ENCODE data around the gene NELFE.
"Not testable (repeated sequence)": the region's sequence is repeated elsewhere in the genome, so short reads cannot be mapped to it uniquely, and the experiment has no call there.

NELFE gene

GRCh38 chr6:31915351-31915750 is 43.4 kb downstream of the NELFE start:
- Mint-ChIP-seq H3K36me3 (ENCODE audit: insufficient read depth) (no peaks in the 10 kb centered on the region), H3K27ac (ENCODE audit: low read depth) (no peak overlapping the region), H3K4me1 (no peaks in the 10 kb centered on the region), H3K4me3 (no peak overlapping the region), H3K27me3 (peaks cover 27% of the 10 kb centered on the region), H3K9me3 (no peaks in the 10 kb centered on the region)
- ATAC-seq (replicated peaks; ENCODE audit: extremely low read depth, poor library complexity, severe bottlenecking), result no peak
- no peak for DNase-seq (ENCODE audit: low spot score in 2 of 2)

GRCh38 chr6:31911826-31912585 is 46.8 kb downstream of the NELFE start:
- DNase-seq (ENCODE audit: low spot score in 2 of 2), result no peak
- Mint-ChIP-seq H3K36me3 (ENCODE audit: insufficient read depth) (peaks cover 2% of the 10 kb centered on the region), H3K9me3 (no peaks in the 10 kb centered on the region), H3K4me3 (no peak overlapping the region), H3K27me3 (peaks cover 27% of the 10 kb centered on the region), H3K4me1 (no peaks in the 10 kb centered on the region), H3K27ac (ENCODE audit: low read depth) (no peak overlapping the region)
- no peak for ATAC-seq (replicated peaks; ENCODE audit: extremely low read depth, poor library complexity, severe bottlenecking)

GRCh38 chr6:31909298-31909697 is 49.5 kb downstream of the NELFE start:
- not testable (repeated sequence) for H3K4me1 Mint-ChIP-seq; H3K9me3 Mint-ChIP-seq; ATAC-seq (replicated peaks; ENCODE audit: extremely low read depth, poor library complexity, severe bottlenecking); H3K4me3 Mint-ChIP-seq; H3K27ac Mint-ChIP-seq (ENCODE audit: low read depth); H3K36me3 Mint-ChIP-seq (ENCODE audit: insufficient read depth); DNase-seq (ENCODE audit: low spot score in 2 of 2)
- H3K27me3 Mint-ChIP-seq, result peaks cover 18% of the 10 kb centered on the region

GRCh38 chr6:31908791-31909190 is 50.0 kb downstream of the NELFE start:
- ATAC-seq (replicated peaks; ENCODE audit: extremely low read depth, poor library complexity, severe bottlenecking) (no peak), DNase-seq (ENCODE audit: low spot score in 2 of 2) (no peak)
- H3K4me1 Mint-ChIP-seq, result no peaks in the 10 kb centered on the region
- H3K4me3 Mint-ChIP-seq, result no peak overlapping the region
- H3K9me3 Mint-ChIP-seq, result no peaks in the 10 kb centered on the region
- peaks cover 2% of the 10 kb centered on the region for H3K36me3 Mint-ChIP-seq (ENCODE audit: insufficient read depth)
- H3K27ac Mint-ChIP-seq (ENCODE audit: low read depth), result no peak overlapping the region
- H3K27me3 Mint-ChIP-seq, result peaks cover 18% of the 10 kb centered on the region

GRCh38 chr6:31908255-31908654 is 50.5 kb downstream of the NELFE start:
- ATAC-seq (replicated peaks; ENCODE audit: extremely low read depth, poor library complexity, severe bottlenecking); H3K36me3 Mint-ChIP-seq (ENCODE audit: insufficient read depth); H3K4me3 Mint-ChIP-seq; H3K4me1 Mint-ChIP-seq; H3K27ac Mint-ChIP-seq (ENCODE audit: low read depth); H3K9me3 Mint-ChIP-seq; DNase-seq (ENCODE audit: low spot score in 2 of 2): not testable (repeated sequence)
- peaks cover 18% of the 10 kb centered on the region for H3K27me3 Mint-ChIP-seq

GRCh38 chr6:31907158-31907813 is 51.5 kb downstream of the NELFE start:
- peaks cover 13% of the 10 kb centered on the region for H3K27me3 Mint-ChIP-seq
- peaks cover 7% of the 10 kb centered on the region for H3K36me3 Mint-ChIP-seq (ENCODE audit: insufficient read depth)
- no peaks in the 10 kb centered on the region for H3K9me3 Mint-ChIP-seq
- no peak overlapping the region for H3K27ac Mint-ChIP-seq (ENCODE audit: low read depth)
- ATAC-seq (replicated peaks; ENCODE audit: extremely low read depth, poor library complexity, severe bottlenecking) (no peak), DNase-seq (ENCODE audit: low spot score in 2 of 2) (no peak)
- H3K4me1 Mint-ChIP-seq, result peaks cover 10% of the 10 kb centered on the region
- no peak overlapping the region for H3K4me3 Mint-ChIP-seq

GRCh38 chr6:31906727-31907126 is 52.0 kb downstream of the NELFE start:
- peaks cover 13% of the 10 kb centered on the region for H3K4me1 Mint-ChIP-seq
- not testable (repeated sequence) for H3K27ac Mint-ChIP-seq (ENCODE audit: low read depth); H3K27me3 Mint-ChIP-seq

GRCh38 chr6:31906122-31906521 is 52.6 kb downstream of the NELFE start:
- no peak for ATAC-seq (replicated peaks; ENCODE audit: extremely low read depth, poor library complexity, severe bottlenecking)

More at GRCh38 chr6:31906727-31907126, 52.0 kb downstream of the NELFE start:
- not testable (repeated sequence) for H3K36me3 Mint-ChIP-seq (ENCODE audit: insufficient read depth); H3K4me3 Mint-ChIP-seq; ATAC-seq (replicated peaks; ENCODE audit: extremely low read depth, poor library complexity, severe bottlenecking); DNase-seq (ENCODE audit: low spot score in 2 of 2); H3K9me3 Mint-ChIP-seq

GRCh38 chr6:31905041-31905440 is 53.7 kb downstream of the NELFE start:
- DNase-seq (ENCODE audit: low spot score in 2 of 2), result no peak
- H3K36me3 Mint-ChIP-seq (ENCODE audit: insufficient read depth), result peaks cover 11% of the 10 kb centered on the region
- no peak overlapping the region for H3K27ac Mint-ChIP-seq (ENCODE audit: low read depth)
- no peak overlapping the region for H3K4me3 Mint-ChIP-seq
- H3K9me3 Mint-ChIP-seq, result no peaks in the 10 kb centered on the region
- ATAC-seq (replicated peaks; ENCODE audit: extremely low read depth, poor library complexity, severe bottlenecking), result no peak
- H3K4me1 Mint-ChIP-seq, result peaks cover 13% of the 10 kb centered on the region
- peaks cover 8% of the 10 kb centered on the region for H3K27me3 Mint-ChIP-seq

More at GRCh38 chr6:31906122-31906521, 52.6 kb downstream of the NELFE start:
- no peak for DNase-seq (ENCODE audit: low spot score in 2 of 2)
- Mint-ChIP-seq H3K9me3 (no peaks in the 10 kb centered on the region), H3K4me1 (peaks cover 13% of the 10 kb centered on the region), H3K27ac (ENCODE audit: low read depth) (no peak overlapping the region), H3K4me3 (no peak overlapping the region), H3K27me3 (peaks cover 8% of the 10 kb centered on the region), H3K36me3 (ENCODE audit: insufficient read depth) (peaks cover 8% of the 10 kb centered on the region)

- Mint-ChIP-seq H3K4me3 (no peak overlapping the region), H3K27me3 (peaks cover 8% of the 10 kb centered on the region), H3K4me1 (peaks cover 22% of the 10 kb centered on the region), H3K27ac (ENCODE audit: low read depth) (no peak overlapping the region), H3K9me3 (no peaks in the 10 kb centered on the region), H3K36me3 (ENCODE audit: insufficient read depth) (peaks cover 9% of the 10 kb centered on the region)
- no peak for ATAC-seq (replicated peaks; ENCODE audit: extremely low read depth, poor library complexity, severe bottlenecking)
- DNase-seq (ENCODE audit: low spot score in 2 of 2), result no peak
These were observed 54.8 kb downstream of the NELFE start for GRCh38 chr6:31903957-31904356.

Measured in central memory CD8-positive, alpha-beta T cell (primary cell).